ENCODE measurements around the gene MRFAP1L1. TPM values are rescaled to one million over a fixed set of nuclear protein-coding genes. Genes with fewer than 3 reads are reported as not detected.

The MRFAP1L1 gene
- polyA plus RNA-seq, 2 donors = 47.1 to 54.9 TPM

Other genes starting within 250 kb of the MRFAP1L1 start
- 10 to 100 TPM; 23.2 to 26.7 TPM for gene PPP2R2C, start 237.3 kb downstream of the MRFAP1L1 start, polyA plus RNA-seq
- gene MAN2B2, start 134.7 kb downstream of the MRFAP1L1 start, polyA plus RNA-seq = 1 to 10 TPM; 6.5 to 7.3 TPM
- gene MRFAP1, start 69.2 kb downstream of the MRFAP1L1 start, polyA plus RNA-seq = 100 to 1,000 TPM; 138 to 236 TPM
- 100 to 1,000 TPM in 1 of 2 donors, 10 to 100 TPM in 1; 60.0 to 290 TPM for gene S100P, start 16.0 kb downstream of the MRFAP1L1 start, polyA plus RNA-seq
- 1 to 10 TPM; 5.4 to 9.9 TPM for gene BLOC1S4, start 6.3 kb upstream of the MRFAP1L1 start, polyA plus RNA-seq
- gene KIAA0232, start 72.9 kb upstream of the MRFAP1L1 start, polyA plus RNA-seq = 10 to 100 TPM in 1 of 2 donors, 1 to 10 TPM in 1; 9.3 to 10.5 TPM
- 10 to 100 TPM; 13.4 to 23.2 TPM for gene TBC1D14, start 200.0 kb upstream of the MRFAP1L1 start, polyA plus RNA-seq